PC-3 (cell line): ENCODE results near the gene SCGB1D4. TPM values are rescaled to one million over a fixed set of nuclear protein-coding genes. Genes with fewer than 3 reads are reported as not detected.

Experiments used
- ATAC-seq: fragments of 200-7000 bp; cut with Tn5 transposase; 2 replicates; pipeline ENCODE4 v1.9.1; 2020; ENCODE audit warnings: mild to moderate bottlenecking, moderate library complexity
- BruUV-seq: library from RNA; stranded (reverse); fragments of 400-500 nt; replicated peaks from 2 replicates; lab custom pipeline; 2021; lab: Mats Ljungman, UMichigan
- CTCF ChIA-PET: fragments of 300-600 bp; sonication (Branson Sonifier 250); formaldehyde crosslinking; loops from one replicate; lab custom pipeline; 2022; ENCODE audit warnings: antibody characterized with exemption; lab: Charles Lee
- POLR2A ChIA-PET: fragments of 300-600 bp; sonication (Branson Sonifier 250); formaldehyde crosslinking; loops from one replicate; lab custom pipeline; 2022; ENCODE audit warnings: antibody characterized with exemption; ENCODE audit not compliant: unreplicated experiment; lab: Charles Lee
- DNase-seq: peaks from one replicate; pipeline ENCODE4 v3.0.0-alpha.2; 2015
- H2AFZ ChIP-seq: fragments of 300-600 bp; sonication (generic); 2 replicates; pipeline ENCODE4 v1.6.0; 2016; ENCODE audit warnings: antibody characterized with exemption, low read length
- H3F3A ChIP-seq: fragments of 300-600 bp; sonication (generic); one replicate; pipeline ENCODE4 v1.6.0; 2017; ENCODE audit warnings: antibody characterized with exemption, low read length, control low read depth, mild to moderate bottlenecking; ENCODE audit not compliant: unreplicated experiment
- H3K27ac ChIP-seq: fragments of 300-600 bp; sonication (generic); 2 replicates; pipeline ENCODE4 v1.5.1; 2016; ENCODE audit warnings: mild to moderate bottlenecking, low read length
- H3K27me3 ChIP-seq: fragments of 300-600 bp; sonication (generic); 2 replicates; pipeline ENCODE4 v1.6.1; 2016; ENCODE audit warnings: low read length, mixed read lengths
- H3K36me3 ChIP-seq: fragments of 300-600 bp; sonication (generic); 2 replicates; pipeline ENCODE4 v1.6.1; 2016; ENCODE audit warnings: low read depth, mixed run types, low read length, mixed read lengths
- H3K4me1 ChIP-seq: fragments of 300-600 bp; sonication (generic); 2 replicates; pipeline ENCODE4 v1.5.1; 2016; ENCODE audit warnings: low read length; ENCODE audit not compliant: insufficient read depth
- H3K4me2 ChIP-seq: fragments of 300-600 bp; sonication (generic); 2 replicates; pipeline ENCODE4 v1.6.0; 2016; ENCODE audit warnings: low read length
- H3K4me3 ChIP-seq: fragments of 300-600 bp; sonication (generic); 2 replicates; pipeline ENCODE4 v1.5.1; 2016; ENCODE audit warnings: mild to moderate bottlenecking, low read length, mixed read lengths
- H3K79me2 ChIP-seq: fragments of 300-600 bp; sonication (generic); 2 replicates; pipeline ENCODE4 v1.6.1; 2017; ENCODE audit warnings: low read length, mixed read lengths
- H3K9ac ChIP-seq: fragments of 300-600 bp; sonication (generic); 2 replicates; pipeline ENCODE4 v1.6.0; 2016; ENCODE audit warnings: mild to moderate bottlenecking, low read length
- H3K9me2 ChIP-seq: fragments of 300-600 bp; sonication (generic); replicated peaks from 2 replicates; pipeline ENCODE4 v1.6.1; 2016; ENCODE audit warnings: mixed run types, low read length, mixed read lengths
- H3K9me3 ChIP-seq: fragments of 300-600 bp; sonication (generic); 2 replicates; pipeline ENCODE4 v1.6.1; 2016; ENCODE audit warnings: low read length, mixed read lengths
- H4K20me1 ChIP-seq: fragments of 300-600 bp; sonication (generic); 2 replicates; pipeline ENCODE4 v1.6.1; 2016; ENCODE audit warnings: low read length, mixed read lengths
- EZH2 ChIP-seq: fragments of 300-600 bp; sonication (generic); IDR thresholded peaks from one replicate; pipeline ENCODE4 v1.6.1; 2017; ENCODE audit warnings: antibody characterized with exemption, mild to moderate bottlenecking, low read length; ENCODE audit not compliant: unreplicated experiment
- EZH2phosphoT487 ChIP-seq: fragments of 300-600 bp; sonication (generic); IDR thresholded peaks from 2 replicates; pipeline ENCODE4 v1.6.1; 2018; ENCODE audit warnings: mild to moderate bottlenecking, antibody characterized with exemption, low read length, borderline replicate concordance
- intact Hi-C: fragments of 100-400 bp; cut with micrococcal nuclease; formaldehyde crosslinking; loops from 2 replicates; pipeline ENCODE4 v1.9.0; 2023
- total RNA-seq: library from RNA; depleted of rRNA; stranded (reverse); fragments of >200 nt; gene quantifications from 2 replicates; pipeline ENCODE4 v1.2.3, GENCODE V29; 2014
- TF ChIP-seq, protein P1 (sequence below): fragments of 300-600 bp; sonication (generic); conservative IDR thresholded peaks from 2 replicates; pipeline ENCODE4 v1.5.1; 2017; ENCODE audit warnings: antibody characterized with exemption, low read depth, mild to moderate bottlenecking, low read length

The SCGB1D4 gene
- total RNA-seq, 1 experiment from 2014 or later = not detected

- Histone ChIP-seq H3F3A (no peaks in the 10 kb centered on the region), H3K9me3 (no peaks in the 10 kb centered on the region), H3K27ac (no peak overlapping the region), H3K36me3 (no peaks in the 10 kb centered on the region), H3K27me3 (peaks cover 11% of the 10 kb centered on the region; the same call in 1 of the 2 replicates), H3K4me1 (no peaks in the 10 kb centered on the region), H3K4me2 (no peak overlapping the region), H3K4me3 (no peak overlapping the region), H3K9me2 (no peaks in the 10 kb centered on the region), H2AFZ (no peak overlapping the region), H4K20me1 (no peaks in the 10 kb centered on the region), H3K9ac (no peak overlapping the region), H3K79me2 (no peaks in the 10 kb centered on the region)
- BruUV-seq = no TSS peak
- no peak for TF ChIP-seq EZH2
- no peak for TF ChIP-seq EZH2phosphoT487
- TF ChIP-seq, protein P1, sequence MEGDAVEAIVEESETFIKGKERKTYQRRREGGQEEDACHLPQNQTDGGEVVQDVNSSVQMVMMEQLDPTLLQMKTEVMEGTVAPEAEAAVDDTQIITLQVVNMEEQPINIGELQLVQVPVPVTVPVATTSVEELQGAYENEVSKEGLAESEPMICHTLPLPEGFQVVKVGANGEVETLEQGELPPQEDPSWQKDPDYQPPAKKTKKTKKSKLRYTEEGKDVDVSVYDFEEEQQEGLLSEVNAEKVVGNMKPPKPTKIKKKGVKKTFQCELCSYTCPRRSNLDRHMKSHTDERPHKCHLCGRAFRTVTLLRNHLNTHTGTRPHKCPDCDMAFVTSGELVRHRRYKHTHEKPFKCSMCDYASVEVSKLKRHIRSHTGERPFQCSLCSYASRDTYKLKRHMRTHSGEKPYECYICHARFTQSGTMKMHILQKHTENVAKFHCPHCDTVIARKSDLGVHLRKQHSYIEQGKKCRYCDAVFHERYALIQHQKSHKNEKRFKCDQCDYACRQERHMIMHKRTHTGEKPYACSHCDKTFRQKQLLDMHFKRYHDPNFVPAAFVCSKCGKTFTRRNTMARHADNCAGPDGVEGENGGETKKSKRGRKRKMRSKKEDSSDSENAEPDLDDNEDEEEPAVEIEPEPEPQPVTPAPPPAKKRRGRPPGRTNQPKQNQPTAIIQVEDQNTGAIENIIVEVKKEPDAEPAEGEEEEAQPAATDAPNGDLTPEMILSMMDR = no peak
- DNase-seq = no peak
- POLR2A ChIA-PET = no interaction called here
- no peak for ATAC-seq
- CTCF ChIA-PET = interaction anchor here (0.6 kb wide), 1 partner anchor 105 kb away, joined by 3 read pairs; no protein-coding TSS in a partner anchor
- intact Hi-C loops = no loop called here
Measured at GRCh38 chr11:62322524-62322923, 23.6 kb upstream of the SCGB1D4 start.

GRCh38 chr11:62315431-62315830, 16.6 kb upstream of the SCGB1D4 start:
- CTCF ChIA-PET = no interaction called here
- ATAC-seq = no peak
- BruUV-seq = no TSS peak
- Histone ChIP-seq H3K4me3 (no peak overlapping the region), H3F3A (no peaks in the 10 kb centered on the region), H3K4me2 (no peak overlapping the region), H3K9ac (no peak overlapping the region), H3K4me1 (no peaks in the 10 kb centered on the region), H2AFZ (no peak overlapping the region), H3K9me3 (no peaks in the 10 kb centered on the region), H3K27ac (no peak overlapping the region), H3K9me2 (no peaks in the 10 kb centered on the region), H3K36me3 (no peaks in the 10 kb centered on the region), H3K79me2 (no peaks in the 10 kb centered on the region), H3K27me3 (peaks cover 50% of the 10 kb centered on the region), H4K20me1 (no peaks in the 10 kb centered on the region)
- POLR2A ChIA-PET = no interaction called here
- no peak for DNase-seq
- intact Hi-C loops = no loop called here
- TF ChIP-seq EZH2phosphoT487 (no peak), EZH2 (no peak)
- TF ChIP-seq, protein P1 = no peak

DNA sequence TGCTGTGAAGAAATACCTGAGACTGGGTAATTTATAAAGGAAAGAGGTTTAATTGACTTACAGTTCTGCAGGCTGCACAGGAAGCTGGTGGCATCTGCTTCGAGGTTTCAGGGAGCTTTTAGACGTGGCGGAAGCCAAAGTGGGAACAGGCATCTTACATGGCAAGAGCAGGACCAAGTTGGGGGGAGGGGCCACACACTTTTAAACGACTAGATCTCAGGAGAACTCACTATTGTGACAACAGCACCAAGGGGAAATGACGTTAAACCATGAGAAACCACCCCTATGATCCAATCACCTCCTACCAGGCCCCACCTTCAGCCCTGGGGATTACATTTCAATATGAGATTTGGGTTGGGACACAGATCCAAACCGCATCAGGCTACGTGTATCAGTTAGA, 11.1 kb upstream of the SCGB1D4 start:
- H3K27ac ChIP-seq = no peak overlapping the region
- H3F3A ChIP-seq = no peaks in the 10 kb centered on the region
- ChIA-PET CTCF (no interaction called here), POLR2A (no interaction called here)
- no peaks in the 10 kb centered on the region for H3K36me3 ChIP-seq
- peak overlapping the region; percentile 6; the same call in 1 of the 2 replicates for H3K4me2 ChIP-seq
- intact Hi-C loops = no loop called here
- H3K9ac ChIP-seq = no peak overlapping the region
- H3K9me2 ChIP-seq = no peaks in the 10 kb centered on the region
- no peak for ATAC-seq
- TF ChIP-seq, protein P1 = no peak
- TF ChIP-seq EZH2phosphoT487 = no peak
- TF ChIP-seq EZH2 = no peak
- H3K4me1 ChIP-seq = no peaks in the 10 kb centered on the region
- no peak for DNase-seq
- H3K79me2 ChIP-seq = no peaks in the 10 kb centered on the region
- H3K27me3 ChIP-seq = peaks cover 45% of the 10 kb centered on the region
- no TSS peak for BruUV-seq
- H2AFZ ChIP-seq = no peak overlapping the region
- no peaks in the 10 kb centered on the region for H4K20me1 ChIP-seq
- no peaks in the 10 kb centered on the region for H3K9me3 ChIP-seq
- no peak overlapping the region for H3K4me3 ChIP-seq
